Activated naive CD8-positive, alpha-beta T cell treated with anti-CD3 and anti-CD28 coated beads, Interleukin-2, amount 50 U/mL, for 24 hours (primary cell): ENCODE measurements around the gene TMCO4.

ENCODE experiments used
- ATAC-seq: fragments of 150-1000 bp; cut with Tn5 transposase; one replicate; pipeline ENCODE4 v1.10.0; 2021
- DNase-seq: peaks from one replicate; pipeline ENCODE4 v3.0.0; 2021
- H3K27ac Mint-ChIP-seq: one replicate; pipeline ENCODE4 v1.8.0; 2021; ENCODE audit warnings: mild to moderate bottlenecking, mixed read lengths
- H3K27me3 Mint-ChIP-seq: one replicate; pipeline ENCODE4 v1.8.0; 2021; ENCODE audit warnings: mixed read lengths
- H3K36me3 Mint-ChIP-seq: one replicate; pipeline ENCODE4 v1.8.0; 2021; ENCODE audit warnings: low read depth, mixed read lengths
- H3K4me1 Mint-ChIP-seq: one replicate; pipeline ENCODE4 v1.8.0; 2021; ENCODE audit warnings: mixed read lengths
- H3K4me3 Mint-ChIP-seq: one replicate; pipeline ENCODE4 v1.8.0; 2021; ENCODE audit warnings: mild to moderate bottlenecking, moderate library complexity, mixed read lengths
- H3K9me3 Mint-ChIP-seq: one replicate; pipeline ENCODE4 v1.8.0; 2021; ENCODE audit warnings: mixed read lengths

Gene TMCO4

GRCh38 chr1:19712928-19713327, 86.8 kb downstream of the TMCO4 start:
- Mint-ChIP-seq H3K4me1 (peaks cover 16% of the 10 kb centered on the region), H3K4me3 (no peak overlapping the region), H3K9me3 (no peaks in the 10 kb centered on the region), H3K27ac (no peak overlapping the region), H3K27me3 (no peaks in the 10 kb centered on the region), H3K36me3 (peaks cover 3% of the 10 kb centered on the region)
- DNase-seq (no peak), ATAC-seq (no peak)

- H3K9me3 Mint-ChIP-seq = no peaks in the 10 kb centered on the region
- ATAC-seq = peak; percentile 45
- no peaks in the 10 kb centered on the region for H3K27me3 Mint-ChIP-seq
- peak overlapping the region; percentile 8 for H3K4me3 Mint-ChIP-seq
- DNase-seq = no peak
- H3K4me1 Mint-ChIP-seq = peaks cover 16% of the 10 kb centered on the region
- H3K27ac Mint-ChIP-seq = peak overlapping the region; percentile 84
- H3K36me3 Mint-ChIP-seq = peaks cover 7% of the 10 kb centered on the region
Measured at GRCh38 chr1:19710825-19711611, 88.7 kb downstream of the TMCO4 start.

- Mint-ChIP-seq H3K27ac (no peak overlapping the region), H3K36me3 (peaks cover 4% of the 10 kb centered on the region), H3K4me3 (no peak overlapping the region), H3K9me3 (no peaks in the 10 kb centered on the region), H3K27me3 (no peaks in the 10 kb centered on the region), H3K4me1 (peaks cover 14% of the 10 kb centered on the region)
- ATAC-seq (no peak), DNase-seq (no peak)
Measured at GRCh38 chr1:19709260-19709793, 90.4 kb downstream of the TMCO4 start.

GRCh38 chr1:19708567-19709110, 91.1 kb downstream of the TMCO4 start:
- Mint-ChIP-seq H3K4me3 (no peak overlapping the region), H3K9me3 (no peaks in the 10 kb centered on the region), H3K27me3 (no peaks in the 10 kb centered on the region), H3K4me1 (peaks cover 17% of the 10 kb centered on the region), H3K36me3 (peaks cover 4% of the 10 kb centered on the region), H3K27ac (no peak overlapping the region)
- ATAC-seq (no peak), DNase-seq (no peak)

GRCh38 chr1:19706136-19706535, 93.6 kb downstream of the TMCO4 start:
- H3K4me3 Mint-ChIP-seq = no peak overlapping the region
- H3K9me3 Mint-ChIP-seq = no peaks in the 10 kb centered on the region
- no peak for DNase-seq
- H3K4me1 Mint-ChIP-seq = peaks cover 13% of the 10 kb centered on the region
- peaks cover 4% of the 10 kb centered on the region for H3K36me3 Mint-ChIP-seq
- no peaks in the 10 kb centered on the region for H3K27me3 Mint-ChIP-seq
- ATAC-seq = no peak
- H3K27ac Mint-ChIP-seq = no peak overlapping the region

GRCh38 chr1:19705464-19705863, 94.3 kb downstream of the TMCO4 start:
- no peaks in the 10 kb centered on the region for H3K27me3 Mint-ChIP-seq
- H3K4me3 Mint-ChIP-seq = no peak overlapping the region
- ATAC-seq = no peak
- DNase-seq = no peak
- no peaks in the 10 kb centered on the region for H3K9me3 Mint-ChIP-seq
- H3K4me1 Mint-ChIP-seq = peaks cover 6% of the 10 kb centered on the region
- peaks cover 4% of the 10 kb centered on the region for H3K36me3 Mint-ChIP-seq
- H3K27ac Mint-ChIP-seq = no peak overlapping the region

- no peak overlapping the region for H3K27ac Mint-ChIP-seq
- no peaks in the 10 kb centered on the region for H3K9me3 Mint-ChIP-seq
- H3K27me3 Mint-ChIP-seq = no peaks in the 10 kb centered on the region
Measured at GRCh38 chr1:19704247-19705113, 95.2 kb downstream of the TMCO4 start.

GRCh38 chr1:19703280-19703679, 96.4 kb downstream of the TMCO4 start:
- ATAC-seq (no peak), DNase-seq (no peak)
- H3K36me3 Mint-ChIP-seq = peaks cover 6% of the 10 kb centered on the region
- H3K9me3 Mint-ChIP-seq = no peaks in the 10 kb centered on the region
- no peaks in the 10 kb centered on the region for H3K27me3 Mint-ChIP-seq
- H3K4me1 Mint-ChIP-seq = peaks cover 3% of the 10 kb centered on the region
- no peak overlapping the region for H3K4me3 Mint-ChIP-seq
- H3K27ac Mint-ChIP-seq = no peak overlapping the region

More at GRCh38 chr1:19704247-19705113, 95.2 kb downstream of the TMCO4 start:
- ATAC-seq (peak; percentile 57), DNase-seq (peak; percentile 61)
- no peak overlapping the region for H3K4me3 Mint-ChIP-seq
- peaks cover 4% of the 10 kb centered on the region for H3K36me3 Mint-ChIP-seq
- H3K4me1 Mint-ChIP-seq = peaks cover 3% of the 10 kb centered on the region

- peaks cover 3% of the 10 kb centered on the region for H3K4me1 Mint-ChIP-seq
- no peaks in the 10 kb centered on the region for H3K27me3 Mint-ChIP-seq
- H3K36me3 Mint-ChIP-seq = peaks cover 2% of the 10 kb centered on the region
- DNase-seq = no peak
- no peak overlapping the region for H3K4me3 Mint-ChIP-seq
- no peak for ATAC-seq
- H3K27ac Mint-ChIP-seq = no peak overlapping the region
- H3K9me3 Mint-ChIP-seq = no peaks in the 10 kb centered on the region
Measured at GRCh38 chr1:19700079-19700777, 99.5 kb downstream of the TMCO4 start.

GRCh38 chr1:19698181-19698580, 101.5 kb downstream of the TMCO4 start:
- Mint-ChIP-seq H3K4me3 (no peak overlapping the region), H3K36me3 (peaks cover 4% of the 10 kb centered on the region), H3K27ac (no peak overlapping the region), H3K27me3 (no peaks in the 10 kb centered on the region), H3K9me3 (no peaks in the 10 kb centered on the region), H3K4me1 (no peaks in the 10 kb centered on the region)
- DNase-seq (no peak), ATAC-seq (no peak)

- Mint-ChIP-seq H3K36me3 (peaks cover 8% of the 10 kb centered on the region), H3K4me3 (no peak overlapping the region), H3K27ac (no peak overlapping the region), H3K9me3 (no peaks in the 10 kb centered on the region), H3K27me3 (no peaks in the 10 kb centered on the region), H3K4me1 (no peaks in the 10 kb centered on the region)
- no peak for DNase-seq
- no peak for ATAC-seq
Measured at GRCh38 chr1:19696820-19697219, 102.9 kb downstream of the TMCO4 start.

GRCh38 chr1:19695772-19696171, 103.9 kb downstream of the TMCO4 start:
- no peak for DNase-seq
- ATAC-seq = no peak
- H3K9me3 Mint-ChIP-seq = no peaks in the 10 kb centered on the region
- H3K36me3 Mint-ChIP-seq = peaks cover 18% of the 10 kb centered on the region
- no peaks in the 10 kb centered on the region for H3K27me3 Mint-ChIP-seq
- H3K4me1 Mint-ChIP-seq = no peaks in the 10 kb centered on the region
- H3K4me3 Mint-ChIP-seq = no peak overlapping the region
- no peak overlapping the region for H3K27ac Mint-ChIP-seq

- Mint-ChIP-seq H3K27ac (no peak overlapping the region), H3K36me3 (peaks cover 26% of the 10 kb centered on the region), H3K4me3 (no peak overlapping the region), H3K9me3 (peaks cover 4% of the 10 kb centered on the region), H3K4me1 (peaks cover 7% of the 10 kb centered on the region), H3K27me3 (no peaks in the 10 kb centered on the region)
- DNase-seq (no peak), ATAC-seq (no peak)
Measured at GRCh38 chr1:19694298-19694697, 105.4 kb downstream of the TMCO4 start.

GRCh38 chr1:19690342-19690741, 109.4 kb downstream of the TMCO4 start:
- no peak overlapping the region for H3K4me3 Mint-ChIP-seq
- H3K27me3 Mint-ChIP-seq = no peaks in the 10 kb centered on the region
- peaks cover 28% of the 10 kb centered on the region for H3K36me3 Mint-ChIP-seq
- DNase-seq (no peak), ATAC-seq (no peak)
- H3K4me1 Mint-ChIP-seq = peaks cover 29% of the 10 kb centered on the region
- H3K9me3 Mint-ChIP-seq = peaks cover 4% of the 10 kb centered on the region
- no peak overlapping the region for H3K27ac Mint-ChIP-seq
